SHP77 (cell line): ENCODE results near the gene DOK7.
"Not testable (repeated sequence)": the region's sequence is repeated elsewhere in the genome, so short reads cannot be mapped to it uniquely, and the experiment has no call there.

ENCODE experiments used
- DNase-seq, 2 experiments: peaks; one replicate each; lab custom pipeline; 2025; lab: John Stamatoyannopoulos, UW

Gene DOK7

GRCh38 chr4:3505231-3505630 is 42.1 kb downstream of the DOK7 start:
- DNase-seq = no peak

GRCh38 chr4:3508542-3508941 is 45.4 kb downstream of the DOK7 start:
- no peak for DNase-seq

GRCh38 chr4:3510481-3510880 is 47.4 kb downstream of the DOK7 start:
- no peak for DNase-seq

- DNase-seq = no peak
Observed at GRCh38 chr4:3511187-3511586, 48.1 kb downstream of the DOK7 start.

GRCh38 chr4:3511601-3512000 is 48.5 kb downstream of the DOK7 start:
- not testable (repeated sequence) for DNase-seq

- no peak for DNase-seq
Observed at GRCh38 chr4:3512279-3512678, 49.2 kb downstream of the DOK7 start.

- no peak for DNase-seq
Observed at GRCh38 chr4:3512719-3513118, 49.6 kb downstream of the DOK7 start.

GRCh38 chr4:3513807-3514206 is 50.7 kb downstream of the DOK7 start:
- no peak for DNase-seq

GRCh38 chr4:3514221-3514780 is 51.2 kb downstream of the DOK7 start:
- no peak for DNase-seq

GRCh38 chr4:3514806-3515501 is 51.8 kb downstream of the DOK7 start:
- DNase-seq = no peak

GRCh38 chr4:3515646-3516045 is 52.5 kb downstream of the DOK7 start:
- no peak for DNase-seq

GRCh38 chr4:3516061-3516835 is 53.1 kb downstream of the DOK7 start:
- no peak for DNase-seq

- no peak for DNase-seq
Observed at GRCh38 chr4:3516836-3517730, 54.0 kb downstream of the DOK7 start.

GRCh38 chr4:3517731-3518510 is 54.8 kb downstream of the DOK7 start:
- no peak for DNase-seq

GRCh38 chr4:3518511-3518880 is 55.4 kb downstream of the DOK7 start:
- DNase-seq = no peak

- DNase-seq = no peak
Observed at GRCh38 chr4:3518941-3519340, 55.8 kb downstream of the DOK7 start.

- no peak for DNase-seq
Observed at GRCh38 chr4:3519468-3520264, 56.6 kb downstream of the DOK7 start.

- no peak for DNase-seq
Observed at GRCh38 chr4:3520276-3520675, 57.2 kb downstream of the DOK7 start.

- no peak for DNase-seq
Observed at GRCh38 chr4:3520796-3521600, 57.9 kb downstream of the DOK7 start.
